IPS DF 4.7 (cell line): ENCODE results near the gene AQP12B.

Experiments used
- DNase-seq: peaks from one replicate; pipeline ENCODE4 v3.0.0-alpha.2; 2013; ENCODE audit warnings: low spot score; ENCODE audit errors: extremely low read depth

The AQP12B gene

DNA sequence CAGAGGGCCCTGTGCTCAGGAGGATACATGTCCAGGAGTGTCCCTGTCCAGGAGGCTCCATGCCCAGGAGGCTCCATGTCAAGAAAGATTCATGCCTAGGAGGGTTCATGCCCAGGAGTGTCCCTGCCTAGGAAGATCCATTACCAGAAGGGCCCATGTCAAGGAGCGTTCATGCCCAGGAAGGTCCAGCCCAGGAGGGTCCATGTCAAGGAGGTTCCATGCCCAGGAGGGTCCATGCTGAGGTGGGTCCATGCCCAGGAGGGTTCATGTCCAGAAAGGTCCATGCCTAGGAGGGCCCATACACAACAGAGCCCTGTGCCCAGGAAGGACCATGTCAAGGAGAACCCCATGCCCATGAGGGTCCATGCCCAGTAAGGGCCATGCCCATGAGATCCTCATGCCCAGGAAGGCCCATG, 50.4 kb downstream of the AQP12B start:
- no peak for DNase-seq

DNA sequence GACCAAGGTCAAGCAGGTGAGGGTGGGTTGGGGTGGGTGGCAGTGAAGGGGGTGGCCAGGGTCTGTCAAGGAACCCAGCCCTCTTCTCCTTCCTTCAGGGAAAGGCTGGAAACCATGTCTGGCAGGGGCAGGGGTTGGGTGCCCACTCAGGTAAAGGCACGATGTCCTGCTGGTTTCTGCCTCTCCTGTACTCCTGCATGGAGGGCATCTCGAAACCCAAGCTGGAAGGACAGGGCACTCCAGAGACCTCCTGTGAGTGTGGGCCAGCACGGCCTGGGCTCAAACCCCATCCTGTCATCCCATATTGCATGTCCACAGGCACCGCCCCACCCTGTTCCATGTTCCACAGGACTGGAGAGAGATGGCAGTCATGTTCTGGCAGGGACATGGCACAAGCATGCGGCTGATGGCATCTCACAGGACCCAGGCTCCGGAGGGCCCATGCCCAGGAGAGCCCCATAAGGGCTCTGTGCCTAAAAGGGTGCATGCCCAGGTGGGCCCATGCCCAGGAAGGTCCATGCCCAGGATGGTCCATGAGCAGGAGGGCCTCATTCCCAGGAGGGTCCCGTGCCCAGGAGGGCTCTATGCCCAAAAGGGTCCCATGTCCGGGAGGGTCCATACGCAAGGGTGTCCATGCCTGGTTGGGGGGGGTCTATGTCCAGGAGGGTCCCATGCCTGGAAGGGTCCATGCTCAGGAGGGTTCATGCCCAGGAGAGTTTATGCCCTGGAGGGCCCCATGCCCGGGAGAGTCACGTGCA, 51.0 kb downstream of the AQP12B start:
- no peak for DNase-seq

DNA sequence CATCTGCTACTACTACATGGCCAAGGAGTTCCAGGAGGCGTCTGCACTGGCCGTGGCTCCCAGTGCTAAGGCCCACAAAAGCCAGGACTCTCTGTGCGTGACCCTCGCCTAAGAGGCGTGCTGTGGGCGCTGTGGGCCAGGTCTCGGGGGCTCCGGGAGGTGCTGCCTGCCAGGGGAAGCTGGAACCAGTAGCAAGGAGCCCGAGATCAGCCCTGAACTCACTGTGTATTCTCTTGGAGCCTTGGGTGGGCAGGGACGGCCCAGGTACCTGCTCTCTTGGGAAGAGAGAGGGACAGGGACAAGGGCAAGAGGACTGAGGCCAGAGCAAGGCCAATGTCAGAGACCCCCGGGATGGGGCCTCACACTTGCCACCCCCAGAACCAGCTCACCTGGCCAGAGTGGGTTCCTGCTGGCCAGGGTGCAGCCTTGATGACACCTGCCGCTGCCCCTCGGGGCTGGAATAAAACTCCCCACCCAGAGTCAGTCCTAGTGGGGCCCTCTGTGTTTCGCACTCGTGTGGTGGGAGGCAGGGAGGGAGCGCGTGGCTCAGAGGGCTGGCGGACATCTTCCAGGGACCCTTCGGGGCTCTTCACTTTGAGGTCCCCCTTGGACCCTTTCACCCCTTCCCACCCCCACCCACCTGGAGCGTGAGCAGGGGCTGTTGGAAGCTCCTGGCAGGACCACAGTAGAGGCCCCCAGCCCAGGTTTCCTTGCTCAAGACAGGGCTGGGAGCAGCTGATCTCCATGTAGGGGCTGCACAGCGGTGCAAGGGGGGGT, 51.7 kb downstream of the AQP12B start:
- no peak for DNase-seq

DNA sequence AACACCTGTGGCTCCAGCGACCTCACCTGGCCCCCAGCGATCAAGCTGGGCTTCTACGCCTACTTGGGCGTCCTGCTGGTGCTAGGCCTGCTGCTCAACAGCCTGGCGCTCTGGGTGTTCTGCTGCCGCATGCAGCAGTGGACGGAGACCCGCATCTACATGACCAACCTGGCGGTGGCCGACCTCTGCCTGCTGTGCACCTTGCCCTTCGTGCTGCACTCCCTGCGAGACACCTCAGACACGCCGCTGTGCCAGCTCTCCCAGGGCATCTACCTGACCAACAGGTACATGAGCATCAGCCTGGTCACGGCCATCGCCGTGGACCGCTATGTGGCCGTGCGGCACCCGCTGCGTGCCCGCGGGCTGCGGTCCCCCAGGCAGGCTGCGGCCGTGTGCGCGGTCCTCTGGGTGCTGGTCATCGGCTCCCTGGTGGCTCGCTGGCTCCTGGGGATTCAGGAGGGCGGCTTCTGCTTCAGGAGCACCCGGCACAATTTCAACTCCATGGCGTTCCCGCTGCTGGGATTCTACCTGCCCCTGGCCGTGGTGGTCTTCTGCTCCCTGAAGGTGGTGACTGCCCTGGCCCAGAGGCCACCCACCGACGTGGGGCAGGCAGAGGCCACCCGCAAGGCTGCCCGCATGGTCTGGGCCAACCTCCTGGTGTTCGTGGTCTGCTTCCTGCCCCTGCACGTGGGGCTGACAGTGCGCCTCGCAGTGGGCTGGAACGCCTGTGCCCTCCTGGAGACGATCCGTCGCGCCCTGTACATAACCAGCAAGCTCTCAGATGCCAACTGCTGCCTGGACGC, 52.5 kb downstream of the AQP12B start:
- no peak for DNase-seq

DNA sequence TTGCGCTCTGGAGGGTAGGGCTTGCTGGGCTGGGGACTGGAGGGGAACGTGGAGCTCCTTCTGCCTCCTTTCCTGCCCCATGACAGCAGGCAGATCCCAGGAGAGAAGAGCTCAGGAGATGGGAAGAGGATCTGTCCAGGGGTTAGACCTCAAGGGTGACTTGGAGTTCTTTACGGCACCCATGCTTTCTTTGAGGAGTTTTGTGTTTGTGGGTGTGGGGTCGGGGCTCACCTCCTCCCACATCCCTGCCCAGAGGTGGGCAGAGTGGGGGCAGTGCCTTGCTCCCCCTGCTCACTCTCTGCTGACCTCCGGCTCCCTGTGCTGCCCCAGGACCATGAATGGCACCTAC, 53.1 kb downstream of the AQP12B start:
- DNase-seq: no peak

DNA sequence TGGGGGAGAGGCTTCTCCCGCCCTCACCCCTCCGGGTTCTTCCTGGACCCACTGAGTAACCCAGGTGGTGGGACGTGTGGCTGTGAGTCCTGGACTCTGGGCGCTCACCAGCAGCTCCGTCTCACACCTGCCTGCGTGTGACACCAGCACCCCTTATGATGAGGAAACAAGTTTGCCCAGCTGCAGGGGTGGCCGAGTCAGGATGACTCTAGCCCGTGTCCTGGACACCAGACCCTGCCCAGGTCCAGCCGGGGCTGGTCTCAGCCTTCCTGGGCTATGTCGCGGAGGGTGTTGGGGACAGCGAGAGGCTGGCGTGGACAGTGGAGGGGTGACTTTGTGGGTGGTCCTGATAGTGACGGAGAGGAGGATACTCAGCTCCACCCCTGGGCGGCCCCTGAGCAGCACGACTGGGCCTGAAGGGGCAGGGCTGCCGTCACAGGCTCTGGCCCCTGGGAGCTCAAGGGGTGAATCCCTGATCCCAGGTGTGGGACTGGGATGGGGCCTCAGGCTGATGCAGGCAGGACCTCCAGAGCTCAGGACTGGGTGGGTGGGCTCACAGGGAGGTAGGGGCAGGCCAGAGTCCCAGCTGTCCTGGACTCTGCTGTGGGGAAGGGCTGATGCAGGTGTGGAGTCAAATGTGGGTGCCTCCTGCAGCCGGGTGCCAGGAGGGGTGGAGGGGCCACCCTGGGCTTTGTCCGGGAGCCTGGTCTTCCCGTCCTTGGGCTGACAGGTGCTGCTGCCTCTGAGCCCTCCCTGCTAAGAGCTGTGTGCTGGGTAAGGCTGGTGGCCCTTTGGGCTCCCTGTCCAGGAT, 53.7 kb downstream of the AQP12B start:
- no peak for DNase-seq

DNA sequence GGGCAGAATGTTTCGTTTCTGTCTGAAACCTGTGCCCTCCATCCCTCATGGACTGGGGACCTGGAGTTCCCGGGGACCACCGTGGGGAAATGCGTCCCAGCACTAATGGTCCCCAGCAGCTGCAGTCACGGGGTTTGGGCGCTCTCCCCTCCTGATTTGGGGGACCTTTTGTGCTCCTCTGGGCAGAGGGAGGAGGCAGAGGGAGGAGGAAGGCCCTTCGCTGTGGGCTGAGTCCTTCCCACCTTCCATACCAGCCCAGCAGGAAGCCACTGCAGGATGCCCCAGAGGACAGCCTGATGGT, 54.2 kb downstream of the AQP12B start:
- DNase-seq: no peak

DNA sequence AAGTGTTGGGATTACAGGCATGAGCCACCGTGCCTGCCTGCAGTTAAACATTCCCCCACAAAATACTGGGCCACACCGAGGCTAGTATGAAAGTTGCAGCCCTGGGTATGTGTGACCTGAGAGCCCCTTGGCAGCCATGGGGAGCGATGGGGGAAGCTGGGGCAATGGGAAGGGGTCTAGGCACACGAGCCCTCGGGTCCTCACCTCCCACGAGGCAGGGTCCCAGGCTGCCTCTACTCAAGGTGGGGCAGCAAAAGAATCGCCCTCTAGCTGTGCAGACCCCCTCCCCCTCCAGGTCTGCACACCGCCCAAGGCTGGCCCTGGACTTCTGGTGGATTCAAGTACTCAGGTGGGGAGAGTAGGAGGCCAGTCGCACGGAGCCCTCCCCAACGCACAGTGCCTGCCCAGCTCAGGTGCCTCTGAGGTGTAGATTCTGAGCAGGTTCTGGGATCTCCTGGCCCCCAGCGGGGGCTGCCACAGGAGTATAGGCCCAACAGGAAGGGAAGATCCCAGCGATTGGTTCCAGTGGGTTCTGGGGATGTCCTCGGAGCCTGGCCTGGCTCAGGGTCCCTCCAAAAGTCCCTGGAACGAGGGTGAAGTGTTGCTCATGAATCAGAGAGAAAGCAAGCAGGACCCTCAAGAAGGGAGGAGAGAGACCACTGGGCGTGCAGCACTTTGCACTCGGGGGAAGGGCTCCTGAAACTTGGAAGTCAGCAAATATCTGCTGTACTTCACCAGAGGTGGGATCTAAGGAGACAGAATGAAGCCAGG, 54.8 kb downstream of the AQP12B start:
- no peak for DNase-seq

DNA sequence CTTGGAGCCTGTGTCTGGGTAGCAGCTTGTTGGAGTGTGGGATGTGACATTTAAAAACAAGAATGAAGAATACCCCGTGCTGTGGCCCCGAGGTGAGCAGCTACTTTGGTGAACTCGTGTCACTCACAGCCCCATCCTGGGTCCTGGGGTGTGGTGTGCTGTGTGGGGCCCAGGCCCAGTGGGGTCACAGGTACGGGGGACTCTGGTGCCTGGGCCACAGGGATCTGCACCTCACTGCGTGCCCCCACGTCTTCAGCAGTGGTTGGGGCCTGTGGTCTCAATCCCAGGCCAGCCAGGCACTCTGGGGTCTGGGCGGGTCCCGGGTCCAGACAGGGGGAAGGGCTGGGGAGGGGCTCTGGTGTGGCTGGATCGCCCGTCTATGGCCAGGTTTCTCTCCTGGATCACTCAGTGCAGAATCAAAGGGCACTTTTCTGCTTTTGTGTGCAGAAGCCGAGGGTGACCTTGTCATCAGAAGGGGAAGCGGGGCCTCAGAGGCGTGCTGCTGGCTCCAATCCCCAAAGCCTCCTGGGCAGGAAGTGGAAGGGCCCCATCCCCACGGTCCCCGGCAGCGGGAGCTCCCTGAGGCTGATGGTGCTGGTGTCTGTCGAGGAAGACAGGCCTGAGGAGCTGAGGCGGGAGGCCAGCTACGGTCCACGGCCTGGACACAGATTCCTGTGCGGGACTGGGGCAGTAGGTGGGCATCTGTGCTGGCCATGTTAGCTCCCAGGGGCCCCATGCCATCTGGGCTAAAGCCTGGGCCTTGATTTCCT, 56.0 kb downstream of the AQP12B start:
- DNase-seq: no peak
